Hepatocyte (in vitro differentiated cells): ENCODE measurements around the gene APBA1.

ENCODE experiments used
- CTCF ChIP-seq: fragments of 200-600 bp; sonication (generic); IDR thresholded peaks from 2 replicates; pipeline ENCODE4 v1.5.1; 2016; ENCODE audit warnings: antibody characterized with exemption, mild to moderate bottlenecking; ENCODE audit not compliant: poor library complexity
- EZH2 ChIP-seq: fragments of 200-600 bp; sonication (generic); IDR thresholded peaks from 2 replicates; pipeline ENCODE4 v1.6.1; 2016; ENCODE audit warnings: antibody characterized with exemption, mild to moderate bottlenecking, borderline replicate concordance
- EZH2phosphoT487 ChIP-seq: fragments of 200-600 bp; sonication (generic); IDR thresholded peaks from one replicate; pipeline ENCODE4 v1.6.1; 2018; ENCODE audit warnings: antibody characterized with exemption, mild to moderate bottlenecking, low read depth, moderate library complexity; ENCODE audit not compliant: unreplicated experiment, severe bottlenecking

GRCh38 chr9:69671879-69672595 is at the start of gene APBA1:
- TF ChIP-seq CTCF, result peak; percentile 3
- TF ChIP-seq EZH2phosphoT487, result no peak
- no peak for TF ChIP-seq EZH2
